GM18867 (cell line): Measurements from ENCODE around the gene VSTM2L.

ENCODE experiments used
- ATAC-seq: cut with Tn5 transposase; IDR thresholded peaks from one replicate; pipeline ENCODE4 v1.9.1; 2021; ENCODE audit warnings: mild to moderate bottlenecking, moderate library complexity; ENCODE audit not compliant: unreplicated experiment

VSTM2L gene

GRCh38 chr20:37917461-37917860 is 14.5 kb downstream of the VSTM2L start:
- no peak for ATAC-seq

- ATAC-seq, result no peak
These were observed 15.1 kb downstream of the VSTM2L start for GRCh38 chr20:37918035-37918434.

- ATAC-seq, result no peak
These were observed 16.6 kb downstream of the VSTM2L start for GRCh38 chr20:37919389-37920040.

GRCh38 chr20:37920270-37920669 is 17.3 kb downstream of the VSTM2L start:
- no peak for ATAC-seq

- ATAC-seq, result no peak
These were observed 17.9 kb downstream of the VSTM2L start for GRCh38 chr20:37920679-37921322.

- ATAC-seq, result peak; percentile 62
These were observed 18.5 kb downstream of the VSTM2L start for GRCh38 chr20:37921341-37921929.

GRCh38 chr20:37922016-37922415 is 19.1 kb downstream of the VSTM2L start:
- peak; percentile 65 for ATAC-seq

- no peak for ATAC-seq
These were observed 22.6 kb downstream of the VSTM2L start for GRCh38 chr20:37925265-37926165.

- no peak for ATAC-seq
These were observed 23.7 kb downstream of the VSTM2L start for GRCh38 chr20:37926612-37927011.

GRCh38 chr20:37927410-37928095 is 24.6 kb downstream of the VSTM2L start:
- no peak for ATAC-seq

GRCh38 chr20:37928996-37929682 is 26.2 kb downstream of the VSTM2L start:
- ATAC-seq, result no peak

- ATAC-seq, result no peak
These were observed 26.7 kb downstream of the VSTM2L start for GRCh38 chr20:37929683-37930014.

- no peak for ATAC-seq
These were observed 28.4 kb downstream of the VSTM2L start for GRCh38 chr20:37931153-37931922.

- ATAC-seq, result no peak
These were observed 29.1 kb downstream of the VSTM2L start for GRCh38 chr20:37932074-37932473.

GRCh38 chr20:37932919-37933318 is 30.0 kb downstream of the VSTM2L start:
- no peak for ATAC-seq

GRCh38 chr20:37933786-37934633 is 31.1 kb downstream of the VSTM2L start:
- ATAC-seq, result no peak

GRCh38 chr20:37934634-37935375 is 31.9 kb downstream of the VSTM2L start:
- ATAC-seq, result no peak

- ATAC-seq, result no peak
These were observed 32.5 kb downstream of the VSTM2L start for GRCh38 chr20:37935435-37935834.
